NCI-H1930 (cell line): ENCODE measurements around the gene UMPS.

Experiments used
- DNase-seq, 2 experiments: peaks; one replicate each; lab custom pipeline; 2025; lab: John Stamatoyannopoulos, UW

Gene UMPS

GRCh38 chr3:124730129-124730940 lies at the start of gene UMPS:
UMPS (plus strand) TSS chr3:124730452; CDS start chr3:124730472, 20 bp downstream.
- DNase-seq: peak; percentile 82 to 86

- no peak for DNase-seq
Measured at GRCh38 chr3:124680521-124680920, 49.7 kb upstream of the UMPS start.

DNA sequence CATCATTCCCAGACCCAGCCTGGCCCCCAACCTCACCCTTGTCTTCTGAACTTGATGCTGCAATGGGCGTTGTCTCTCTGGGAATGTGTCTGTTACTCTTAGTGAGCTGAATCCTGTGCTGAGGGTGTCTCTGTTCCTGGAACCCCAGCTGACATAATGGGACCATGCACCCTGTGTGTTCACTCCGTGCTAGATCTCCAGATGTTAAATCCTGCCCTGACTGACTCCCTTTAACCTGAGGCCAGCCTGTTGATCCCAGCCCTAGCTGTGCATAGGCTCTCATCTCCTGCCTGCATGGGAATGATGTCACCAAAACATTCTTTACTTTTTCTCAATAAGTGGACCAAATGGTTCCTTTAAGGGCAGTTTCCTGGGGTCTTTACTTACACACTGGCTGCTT lies 48.0 kb upstream of the UMPS start:
- no peak for DNase-seq

GRCh38 chr3:124684459-124684858 lies 45.8 kb upstream of the UMPS start:
- no peak for DNase-seq

- no peak for DNase-seq
Measured at GRCh38 chr3:124685067-124685466, 45.2 kb upstream of the UMPS start.

GRCh38 chr3:124685481-124685880 lies 44.8 kb upstream of the UMPS start:
- no peak for DNase-seq

DNA sequence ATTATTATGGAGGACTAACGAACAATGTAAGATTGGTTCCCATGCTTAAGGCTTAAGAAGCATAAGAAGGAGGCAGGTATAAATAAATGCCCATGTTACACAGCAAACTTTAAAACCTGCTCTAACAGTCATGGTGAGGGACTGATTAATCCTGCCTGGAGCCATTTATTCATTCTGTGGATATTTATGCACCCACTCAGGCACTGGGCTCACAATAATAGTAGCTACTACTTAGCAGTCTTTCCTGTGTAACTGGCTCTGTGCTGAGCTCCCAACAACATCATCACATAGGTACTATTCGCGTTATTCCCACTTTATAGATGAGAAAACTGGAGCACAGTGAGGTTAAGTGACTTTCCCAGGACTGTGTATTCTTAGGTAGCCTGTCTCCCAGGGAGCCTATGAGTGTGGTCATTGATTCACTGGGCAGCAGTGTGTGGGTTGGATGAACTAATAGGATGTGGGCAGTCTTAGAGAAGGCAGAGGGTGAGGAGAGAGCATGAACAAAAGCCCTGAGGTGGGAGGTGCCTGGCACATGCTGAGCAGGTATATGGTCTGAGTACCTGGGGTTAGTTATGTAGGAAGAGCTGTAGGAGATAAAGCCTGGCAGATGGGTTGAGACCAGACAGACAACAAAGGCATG lies 44.1 kb upstream of the UMPS start:
- DNase-seq: no peak

- peak; percentile 37 to 52 for DNase-seq
Measured at GRCh38 chr3:124688581-124689454, 41.4 kb upstream of the UMPS start.

- no peak for DNase-seq
Measured at GRCh38 chr3:124691599-124691998, 38.7 kb upstream of the UMPS start.

GRCh38 chr3:124694486-124694885 lies 35.8 kb upstream of the UMPS start:
- DNase-seq: no peak

DNA sequence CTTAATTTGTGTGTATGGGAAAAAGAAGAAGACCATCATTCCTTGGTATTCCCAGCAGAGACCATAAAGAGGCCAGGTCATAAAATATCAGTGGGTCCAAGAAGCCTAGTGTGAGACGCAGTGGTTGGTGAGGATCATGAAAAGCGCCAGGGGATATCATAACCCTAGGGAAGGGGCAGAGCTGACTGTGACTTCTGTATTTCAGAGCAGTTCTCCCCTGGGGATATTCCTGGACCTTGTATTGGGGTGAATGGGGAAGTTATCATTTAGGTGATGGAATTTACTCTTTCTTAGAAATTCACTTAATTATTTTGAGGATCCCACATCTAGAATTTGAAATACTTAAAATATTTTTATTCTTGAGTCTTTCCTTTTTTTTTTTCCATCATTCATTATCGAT lies 34.9 kb upstream of the UMPS start:
- DNase-seq: no peak

DNA sequence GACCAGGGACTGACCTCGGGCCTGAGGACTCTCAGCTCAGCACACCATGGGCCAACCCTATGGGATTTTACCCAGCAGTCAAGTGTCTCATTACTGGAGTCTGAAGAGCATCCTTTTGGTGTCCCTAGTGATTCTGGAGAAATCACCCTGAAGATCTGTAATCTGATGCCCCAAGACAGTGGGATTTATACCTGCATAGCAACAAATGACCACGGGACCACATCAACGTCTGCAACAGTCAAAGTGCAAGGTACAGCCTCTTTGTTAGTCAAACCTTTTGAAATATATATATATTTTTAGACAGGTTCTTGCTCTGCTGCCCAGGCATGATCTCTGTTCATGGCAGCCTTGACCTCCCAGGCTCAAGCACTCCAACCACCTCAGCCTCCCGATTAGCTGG lies 34.2 kb upstream of the UMPS start:
- no peak for DNase-seq

GRCh38 chr3:124697302-124697701 lies 33.0 kb upstream of the UMPS start:
- DNase-seq: no peak

DNA sequence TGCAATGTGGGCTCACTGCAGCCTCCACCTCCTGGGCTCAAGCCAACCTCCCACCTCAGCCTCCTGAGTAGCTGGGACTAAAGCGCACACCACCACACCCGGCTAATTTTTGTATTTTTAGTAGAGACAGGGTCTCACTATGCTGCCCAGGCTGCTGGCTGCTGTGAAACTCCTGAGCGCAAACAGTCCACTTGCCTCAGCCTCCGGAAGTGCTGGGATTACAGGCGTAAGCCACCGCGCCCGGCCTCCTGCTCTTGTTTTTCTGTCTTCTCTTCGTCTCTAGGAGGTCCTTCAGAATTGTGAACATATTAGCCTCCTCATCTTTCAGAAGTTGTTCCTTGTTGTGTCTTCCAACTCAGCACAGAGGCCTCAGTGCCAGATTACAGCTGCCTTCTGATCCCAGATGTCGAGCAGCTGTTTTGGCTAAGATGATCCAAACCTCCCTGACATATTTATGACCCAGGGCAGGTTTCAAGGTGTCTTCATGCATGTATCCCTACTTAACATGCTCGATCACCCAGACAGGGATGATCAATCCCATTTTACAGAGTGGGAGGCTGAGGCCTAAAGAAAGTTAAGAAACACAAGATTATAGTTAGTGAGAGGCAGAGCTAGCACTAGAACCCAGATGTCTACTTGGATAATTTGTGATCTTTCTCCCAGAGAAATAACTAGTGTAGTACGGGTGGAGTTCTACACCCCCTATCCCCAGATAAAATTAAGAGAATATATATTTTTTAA lies 32.1 kb upstream of the UMPS start:
- no peak for DNase-seq

GRCh38 chr3:124699051-124699450 lies 31.2 kb upstream of the UMPS start:
- DNase-seq: no peak

DNA sequence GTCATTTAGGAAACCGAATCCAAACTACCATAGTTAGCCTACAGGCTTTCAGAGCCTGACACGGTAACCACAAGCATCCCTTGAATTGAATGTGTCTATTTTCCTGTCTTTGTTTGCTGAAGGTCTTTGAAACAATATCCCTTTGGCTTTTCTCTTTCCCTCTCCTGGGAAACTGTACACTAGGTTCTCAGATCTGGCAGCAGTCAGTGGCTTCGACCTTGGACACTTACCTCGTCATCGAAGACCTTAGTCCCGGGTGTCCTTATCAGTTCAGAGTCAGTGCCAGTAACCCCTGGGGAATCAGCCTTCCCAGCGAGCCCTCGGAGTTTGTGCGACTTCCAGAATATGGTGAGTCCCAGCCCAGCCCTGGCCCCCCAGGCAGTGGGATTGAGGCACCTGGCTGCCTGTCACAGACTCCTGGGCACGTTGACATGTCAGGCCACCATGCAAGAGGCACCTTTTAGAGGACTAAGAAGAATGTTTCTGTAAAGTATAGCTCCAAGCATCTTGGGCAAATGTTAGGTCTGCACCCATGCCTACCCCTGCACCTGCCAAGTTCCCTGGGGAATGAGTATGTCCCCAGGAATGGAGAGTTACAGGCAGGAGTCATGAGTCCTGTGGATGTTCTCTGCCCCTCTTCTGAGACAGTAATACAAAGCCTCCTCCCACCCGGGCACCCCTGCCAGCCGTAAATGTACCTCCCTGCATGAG lies 30.4 kb upstream of the UMPS start:
- no peak for DNase-seq

DNA sequence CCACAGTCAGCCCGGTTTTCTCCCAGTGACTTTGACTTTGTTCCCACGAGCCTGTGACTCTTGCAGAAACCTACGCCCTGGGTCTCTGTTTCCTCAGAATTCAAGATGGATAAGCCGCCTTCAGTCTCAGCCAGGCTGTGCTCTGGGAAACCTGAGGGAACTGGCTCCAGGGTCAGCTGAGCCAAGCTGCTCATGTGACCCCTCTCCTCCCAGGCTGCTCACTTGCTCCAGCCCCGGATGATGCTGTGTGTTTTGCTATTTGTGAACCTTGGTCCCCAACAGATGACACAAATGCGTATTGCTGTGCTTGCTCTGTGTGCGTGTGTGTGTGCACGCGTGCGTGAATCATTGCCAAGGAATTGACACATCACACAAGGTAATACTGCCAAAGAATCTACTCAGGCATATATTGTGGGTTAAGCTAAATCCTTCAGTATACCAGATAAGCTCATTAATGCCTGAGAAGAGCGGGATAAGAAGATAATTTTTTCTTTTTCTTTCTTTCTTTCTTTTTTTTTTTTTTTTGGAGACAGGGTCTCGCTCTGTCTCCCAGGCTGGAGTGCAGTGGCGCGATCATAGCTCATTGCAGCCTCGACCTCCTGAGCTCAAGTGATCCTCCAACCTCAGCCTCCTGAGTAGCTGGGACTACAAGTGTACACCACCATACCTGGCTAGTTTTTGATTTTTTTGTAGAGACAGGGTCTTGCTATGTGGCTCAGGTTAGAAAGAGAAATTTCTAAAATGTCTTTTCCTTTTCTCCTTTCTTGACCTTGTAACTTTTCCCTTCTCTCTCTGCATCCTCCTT lies 29.2 kb upstream of the UMPS start:
- no peak for DNase-seq

GRCh38 chr3:124701687-124702086 lies 28.6 kb upstream of the UMPS start:
- DNase-seq: no peak

DNA sequence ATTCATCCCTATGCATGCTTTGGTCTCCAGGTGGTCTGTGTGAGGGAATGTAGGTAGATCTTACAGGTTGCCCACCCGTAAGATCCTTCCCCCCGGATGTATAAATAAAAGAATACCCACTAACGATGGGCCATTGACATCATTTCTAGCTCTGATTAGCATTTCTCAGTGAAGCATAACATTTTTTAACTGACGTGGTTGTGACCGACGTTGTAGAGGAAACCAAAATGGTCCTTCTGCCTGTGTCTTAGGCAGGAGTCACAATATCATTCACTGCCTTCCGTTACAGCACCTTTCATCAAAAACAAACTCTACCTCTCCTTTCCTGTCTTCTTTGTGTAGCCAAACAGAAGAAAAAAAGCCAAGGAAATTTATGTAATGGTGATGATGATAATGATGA lies 27.3 kb upstream of the UMPS start:
- DNase-seq: no peak

DNA sequence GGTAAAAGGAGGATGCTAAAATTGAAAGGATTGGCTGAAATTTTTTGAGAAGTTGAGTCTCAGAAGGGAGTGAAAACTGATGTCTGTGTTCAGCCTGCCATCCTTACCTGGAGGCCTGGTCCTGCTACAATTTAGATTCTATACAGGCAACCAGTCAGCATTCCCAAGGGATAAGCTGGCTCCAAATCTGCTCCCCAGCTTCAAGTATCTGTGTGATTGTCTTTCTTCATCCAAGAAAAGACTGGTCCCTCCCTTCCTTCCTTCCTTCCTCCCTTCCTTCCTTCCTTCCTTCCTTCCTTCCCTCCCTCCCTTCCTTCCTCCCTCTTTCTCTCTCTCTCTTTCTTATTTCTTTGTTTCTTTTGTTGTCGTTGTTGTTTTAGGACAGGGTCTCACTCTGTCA lies 24.7 kb upstream of the UMPS start:
- no peak for DNase-seq
